Neuronal stem cell (in vitro differentiated cells): ENCODE results near the gene VGF.

Experiments
- DNase-seq: peaks from one replicate; pipeline ENCODE4 v3.0.0-alpha.2; 2013; ENCODE audit warnings: low spot score
- H2AFZ ChIP-seq: one replicate; pipeline ENCODE4 v1.6.1; 2013; ENCODE audit warnings: mild to moderate bottlenecking, low read length, inconsistent platforms
- H2AK5ac ChIP-seq: 2 replicates; pipeline ENCODE4 v1.6.1; 2013; ENCODE audit warnings: low read depth, mild to moderate bottlenecking, inconsistent platforms, low read length, moderate library complexity, mixed read lengths
- H2BK120ac ChIP-seq: 2 replicates; pipeline ENCODE4 v1.6.1; 2013; ENCODE audit warnings: low read depth, mild to moderate bottlenecking, inconsistent platforms, low read length, moderate library complexity, mixed read lengths
- H2BK12ac ChIP-seq: one replicate; pipeline ENCODE4 v1.6.1; 2013; ENCODE audit warnings: low read length, inconsistent platforms
- H2BK15ac ChIP-seq: 2 replicates; pipeline ENCODE4 v1.6.1; 2013; ENCODE audit warnings: mild to moderate bottlenecking, low read length, inconsistent platforms, mixed read lengths
- H2BK5ac ChIP-seq: one replicate; pipeline ENCODE4 v1.6.1; 2013; ENCODE audit warnings: inconsistent platforms, mild to moderate bottlenecking, low read length, moderate library complexity
- H3K14ac ChIP-seq: one replicate; pipeline ENCODE4 v1.6.1; 2013; ENCODE audit warnings: low read length, inconsistent platforms
- H3K18ac ChIP-seq: 2 replicates; pipeline ENCODE4 v1.6.1; 2013; ENCODE audit warnings: low read length, inconsistent platforms
- H3K23ac ChIP-seq: 2 replicates; pipeline ENCODE4 v1.6.1; 2013; ENCODE audit warnings: low read depth, mild to moderate bottlenecking, mixed read lengths, low read length, inconsistent platforms; ENCODE audit not compliant: poor library complexity
- H3K27ac ChIP-seq: replicated peaks from 3 replicates; pipeline ENCODE4 v1.5.1; 2013; ENCODE audit warnings: low read length, inconsistent platforms
- H3K27me3 ChIP-seq, 3 experiments: 2 replicates each; pipeline ENCODE4 v1.6.1; 2013; ENCODE audit warnings: low read length in 3 of 3, mild to moderate bottlenecking in 2 of 3, inconsistent platforms in 1 of 3, low read depth in 1 of 3, mixed read lengths in 1 of 3, moderate library complexity in 1 of 3; ENCODE audit not compliant: control insufficient read depth in 3 of 3, insufficient read depth in 3 of 3
- H3K36me3 ChIP-seq, 2 donors: replicated peaks in 1 of 2; 2 replicates each; pipeline ENCODE4 v1.6.1; 2013; ENCODE audit warnings: low read length in 2 of 2; ENCODE audit not compliant: control insufficient read depth in 2 of 2, insufficient read depth in 2 of 2
- H3K4ac ChIP-seq: 2 replicates; pipeline ENCODE4 v1.6.1; 2013; ENCODE audit warnings: inconsistent platforms, mild to moderate bottlenecking, low read length, moderate library complexity
- H3K4me1 ChIP-seq, 2 donors: 1 replicate in 1 of 2; 2 replicates in 1 of 2; pipeline ENCODE4 v1.6.1; 2013; ENCODE audit warnings: low read length in 2 of 2, low read depth in 1 of 2; ENCODE audit not compliant: control insufficient read depth in 2 of 2, insufficient read depth in 1 of 2
- H3K4me2 ChIP-seq: one replicate; pipeline ENCODE4 v1.6.1; 2013; ENCODE audit warnings: mild to moderate bottlenecking, low read length, inconsistent platforms; ENCODE audit not compliant: insufficient read depth, poor library complexity, severe bottlenecking
- H3K4me3 ChIP-seq, 2 donors: 2 replicates each; pipeline ENCODE4 v1.5.1; 2013; ENCODE audit warnings: low read length in 2 of 2, mild to moderate bottlenecking in 2 of 2, inconsistent platforms in 1 of 2, moderate library complexity in 1 of 2
- H3K79me1 ChIP-seq: one replicate; pipeline ENCODE4 v1.6.1; 2013; ENCODE audit warnings: low read depth, mild to moderate bottlenecking, inconsistent platforms, low read length, moderate library complexity
- H3K9ac ChIP-seq: one replicate; pipeline ENCODE4 v1.6.1; 2013; ENCODE audit warnings: mild to moderate bottlenecking, low read depth, low read length, inconsistent platforms; ENCODE audit not compliant: poor library complexity
- H3K9me3 ChIP-seq, 2 donors: replicated peaks in 1 of 2; 2 replicates each; pipeline versions ENCODE3 to v1.6.1; 2013; ENCODE audit warnings: low read length in 2 of 2, mild to moderate bottlenecking in 2 of 2, inconsistent platforms in 1 of 2, low read depth in 1 of 2, mixed read lengths in 1 of 2, moderate library complexity in 1 of 2; ENCODE audit not compliant: control insufficient read depth in 2 of 2, insufficient read depth in 1 of 2
- H4K8ac ChIP-seq: one replicate; pipeline ENCODE4 v1.6.1; 2013; ENCODE audit warnings: low read depth, mild to moderate bottlenecking, inconsistent platforms, low read length, moderate library complexity
- H4K91ac ChIP-seq: one replicate; pipeline ENCODE4 v1.6.1; 2013; ENCODE audit warnings: low read length, low read depth, mild to moderate bottlenecking, inconsistent platforms; ENCODE audit not compliant: poor library complexity
- WGBS, 2 donors: extraction: QIAGEN DNeasy Blood & Tissue Kit; methylation state at CpG; one replicate each; pipeline ENCODE4 v1.1.7; 2013; ENCODE audit warnings: missing lambda C conversion rate in 2 of 2, mixed read lengths in 1 of 2; ENCODE audit not compliant: insufficient read length in 2 of 2, insufficient replicate concordance in 1 of 2; ENCODE audit errors: extremely low coverage in 2 of 2; 5-methylcytosine and 5-hydroxymethylcytosine counted together

Gene VGF

DNA sequence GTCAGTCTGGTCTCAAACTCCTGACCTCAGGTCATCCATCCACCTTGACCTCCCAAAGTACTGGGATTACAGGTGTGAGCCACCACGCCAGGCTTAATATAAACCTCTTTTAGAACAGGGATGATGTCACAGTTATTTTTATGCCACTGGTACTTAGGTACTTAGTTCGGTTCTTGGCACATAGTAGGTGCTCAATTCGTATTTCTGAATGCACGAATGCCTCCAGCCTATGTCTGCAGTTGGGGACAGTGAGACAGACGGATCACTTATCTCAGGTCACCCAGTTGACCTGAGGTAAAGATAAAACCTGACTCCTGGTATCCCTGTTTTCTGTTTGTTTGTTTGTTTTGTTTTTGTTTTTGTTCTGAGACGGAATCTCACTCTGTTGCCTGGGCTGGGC is 20.8 kb upstream of the VGF start:
- no peaks in the 10 kb centered on the region for H3K4me1 ChIP-seq
- no peak overlapping the region for H2AK5ac ChIP-seq
- whole genome bisulfite sequencing, 2 donors = no CpG with 5 or more reads among the region's 6 CpGs
- no peak overlapping the region for H3K4me2 ChIP-seq
- no peak overlapping the region for H3K9ac ChIP-seq
- H3K36me3 ChIP-seq = no peaks in the 10 kb centered on the region
- H2BK12ac ChIP-seq = no peak overlapping the region
- H3K18ac ChIP-seq = no peak overlapping the region
- H3K27ac ChIP-seq = no peak overlapping the region
- no peak overlapping the region for H4K91ac ChIP-seq
- no peak overlapping the region for H2AFZ ChIP-seq
- H4K8ac ChIP-seq = no peak overlapping the region
- no peak overlapping the region for H2BK120ac ChIP-seq
- no peak overlapping the region for H3K14ac ChIP-seq
- H3K9me3 ChIP-seq = no peaks in the 10 kb centered on the region
- H3K27me3 ChIP-seq = peaks cover 0 to 3% (median 0%) of the 10 kb centered on the region in 3 experiments
- no peak overlapping the region for H3K4ac ChIP-seq
- H3K79me1 ChIP-seq = no peaks in the 10 kb centered on the region
- DNase-seq = no peak
- H2BK5ac ChIP-seq = no peak overlapping the region
- no peak overlapping the region for H3K23ac ChIP-seq
- no peak overlapping the region for H2BK15ac ChIP-seq
- no peak overlapping the region for H3K4me3 ChIP-seq

DNA sequence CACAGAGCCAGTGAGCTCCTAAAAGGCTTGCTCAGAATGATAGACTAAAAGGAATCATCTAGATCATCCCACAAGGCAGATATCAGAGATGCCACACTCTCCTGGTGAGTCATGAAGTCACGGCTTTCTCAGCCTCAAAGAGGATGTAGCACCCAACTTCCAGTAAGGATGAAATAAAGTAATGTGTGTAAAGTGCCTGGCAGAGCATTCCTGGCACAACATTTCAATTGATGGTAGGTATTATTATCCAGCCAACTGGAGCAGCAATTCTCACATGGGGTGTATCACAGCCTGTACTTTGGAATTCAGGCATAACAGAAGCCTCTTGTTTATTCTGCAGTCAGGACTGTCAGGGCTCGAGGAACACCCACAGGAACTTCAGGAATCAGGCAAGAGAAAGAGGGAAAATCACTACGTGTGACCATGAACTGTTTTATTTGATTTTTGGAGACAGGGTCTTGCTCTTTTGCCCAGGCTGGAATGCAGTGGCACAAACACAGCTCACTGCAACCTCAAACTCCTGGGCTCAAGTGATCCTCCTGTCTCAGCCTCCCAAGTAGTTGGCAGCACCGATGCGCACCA is 20.0 kb upstream of the VGF start:
- H2BK120ac ChIP-seq = no peak overlapping the region
- no peak overlapping the region for H2BK5ac ChIP-seq
- no peak overlapping the region for H3K4me3 ChIP-seq
- no peak overlapping the region for H3K23ac ChIP-seq
- H3K27ac ChIP-seq = no peak overlapping the region
- H2AFZ ChIP-seq = no peak overlapping the region
- H3K79me1 ChIP-seq = no peaks in the 10 kb centered on the region
- no peak overlapping the region for H2BK15ac ChIP-seq
- H2AK5ac ChIP-seq = no peak overlapping the region
- peaks cover 0 to 1% of the 10 kb centered on the region in 2 donors for H3K9me3 ChIP-seq
- H3K4me2 ChIP-seq = no peak overlapping the region
- peaks cover 2 to 7% (median 6%) of the 10 kb centered on the region in 3 experiments for H3K27me3 ChIP-seq
- H3K14ac ChIP-seq = no peak overlapping the region
- H4K91ac ChIP-seq = no peak overlapping the region
- H3K4me1 ChIP-seq = peaks cover 0 to under 1% of the 10 kb centered on the region in 2 donors
- no peak overlapping the region for H4K8ac ChIP-seq
- H3K36me3 ChIP-seq = no peaks in the 10 kb centered on the region
- no peak for DNase-seq
- H2BK12ac ChIP-seq = no peak overlapping the region
- no peak overlapping the region for H3K4ac ChIP-seq
- no peak overlapping the region for H3K18ac ChIP-seq
- no CpG with 5 or more reads among the region's 5 CpGs for WGBS, 2 donors
- no peak overlapping the region for H3K9ac ChIP-seq

DNA sequence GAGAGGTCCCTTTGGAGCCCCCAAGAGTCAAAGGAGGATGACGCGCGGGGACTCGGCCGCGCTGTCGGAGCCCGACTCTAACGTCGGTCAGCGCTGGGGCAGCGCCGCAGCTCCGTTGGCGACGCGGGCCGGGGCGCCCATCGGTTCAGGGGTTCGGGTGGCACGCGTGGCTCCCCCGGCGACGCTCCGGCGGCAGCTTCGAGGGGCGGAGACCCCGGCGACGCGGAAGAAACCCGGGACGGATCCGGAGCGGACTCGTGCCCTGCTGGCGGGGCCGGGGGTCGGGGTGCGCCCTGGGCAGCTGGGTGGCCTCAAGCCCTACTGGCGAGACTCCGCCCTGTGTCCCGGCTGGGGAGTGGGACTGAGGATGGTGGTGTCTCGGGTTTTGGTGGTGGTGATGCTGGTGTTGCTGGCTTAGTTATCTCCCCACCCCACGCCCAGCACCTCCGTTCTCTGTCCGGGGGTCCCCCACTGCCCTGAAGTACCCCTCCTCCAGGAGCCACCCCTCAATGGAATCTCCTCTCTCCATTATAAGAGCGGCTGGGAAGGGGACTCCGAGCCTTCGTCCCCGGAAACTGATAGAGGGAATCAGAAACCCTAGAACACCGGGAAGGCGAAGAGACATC is 14.9 kb upstream of the VGF start, which contains the start of gene NAT16:
Gene NAT16, minus strand, starts transcription at position 164 of the 626 bp plus-strand sequence. CDS start 5,486 bp downstream, outside the sequence.
- Histone ChIP-seq H2BK12ac (peak within 1 kb of the TSS; percentile 81), H3K23ac (peak within 1 kb of the TSS; percentile 96), H3K18ac (peak within 1 kb of the TSS; percentile 93), H4K91ac (no peak within 1 kb of the TSS), H3K4ac (peak within 1 kb of the TSS; percentile 37), H3K27ac (no peak within 1 kb of the TSS), H3K4me3 (peak within 1 kb of the TSS; percentile 53 to 78), H2BK5ac (peak within 1 kb of the TSS; percentile 4), H3K4me2 (peak within 1 kb of the TSS; percentile 94), H2AK5ac (peak within 1 kb of the TSS; percentile 81), H3K27me3 (peaks cover 9 to 40% (median 39%) of the 10 kb centered on the region in 3 experiments), H3K9me3 (peaks cover 0 to 6% of the 10 kb centered on the region in 2 donors), H4K8ac (no peak within 1 kb of the TSS), H3K36me3 (no peaks in the 10 kb centered on the region), H2BK120ac (peak within 1 kb of the TSS; percentile 81), H3K9ac (peak within 1 kb of the TSS; percentile 78), H2AFZ (peak within 1 kb of the TSS; percentile 97), H3K14ac (peak within 1 kb of the TSS; percentile 47), H3K4me1 (peaks cover 0 to 4% of the 10 kb centered on the region in 2 donors), H2BK15ac (peak within 1 kb of the TSS; percentile 96), H3K79me1 (no peaks in the 10 kb centered on the region)
- no CpG with 5 or more reads among the region's 56 CpGs for WGBS, 2 donors
- DNase-seq = no peak

DNA sequence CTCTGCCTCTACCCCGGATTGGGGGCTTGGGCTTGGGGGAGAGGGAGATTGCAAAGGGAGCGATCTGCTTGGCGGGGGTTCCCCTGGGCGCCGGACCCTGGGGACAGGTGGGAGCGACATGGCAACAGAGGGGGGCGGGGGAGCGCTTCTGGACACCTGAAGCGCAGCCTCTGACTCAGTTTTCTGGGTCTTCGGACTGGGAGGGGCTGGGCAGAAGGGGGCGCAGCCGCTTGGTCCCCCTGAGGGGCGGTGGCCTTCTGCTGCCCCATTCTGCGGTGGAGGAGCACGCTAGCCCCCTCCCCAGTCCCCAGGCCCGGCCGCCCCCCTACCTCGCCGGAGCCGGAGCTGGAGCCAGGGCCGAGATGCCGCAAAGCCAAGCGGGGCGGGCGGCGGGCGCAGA is 14.3 kb upstream of the VGF start:
- H3K4me3 ChIP-seq = peak overlapping the region; percentile 53 to 78
- no peak overlapping the region for H2BK12ac ChIP-seq
- H2AK5ac ChIP-seq = peak overlapping the region; percentile 81
- H2BK15ac ChIP-seq = peak overlapping the region; percentile 96
- H3K27ac ChIP-seq = no peak overlapping the region
- H3K27me3 ChIP-seq = peaks cover 9 to 45% (median 43%) of the 10 kb centered on the region in 3 experiments
- peak overlapping the region; percentile 37 for H3K4ac ChIP-seq
- peak overlapping the region; percentile 47 for H3K14ac ChIP-seq
- H2AFZ ChIP-seq = peak overlapping the region; percentile 97
- H3K36me3 ChIP-seq = no peaks in the 10 kb centered on the region
- H4K91ac ChIP-seq = no peak overlapping the region
- WGBS, 2 donors = no CpG with 5 or more reads among the region's 27 CpGs
- peak overlapping the region; percentile 78 for H3K9ac ChIP-seq
- peak overlapping the region; percentile 81 for H2BK120ac ChIP-seq
- H4K8ac ChIP-seq = no peak overlapping the region
- peak overlapping the region; percentile 4 for H2BK5ac ChIP-seq
- peaks cover 0 to 4% of the 10 kb centered on the region in 2 donors for H3K4me1 ChIP-seq
- H3K9me3 ChIP-seq = peaks cover 0 to 6% of the 10 kb centered on the region in 2 donors
- no peaks in the 10 kb centered on the region for H3K79me1 ChIP-seq
- peak overlapping the region; percentile 93 for H3K18ac ChIP-seq
- H3K23ac ChIP-seq = peak overlapping the region; percentile 96
- peak overlapping the region; percentile 94 for H3K4me2 ChIP-seq
- no peak for DNase-seq
